Right atrium auricular region (tissue), 2 donors: ENCODE results near the gene CC2D1A. TPM values are rescaled to one million over a fixed set of nuclear protein-coding genes. Genes with fewer than 3 reads are reported as not detected.
A peak's percentile ranks its signal among the peaks of the same experiment; 100 is the strongest.

Experiments
- DNase-seq: peaks from one replicate; pipeline ENCODE4 v3.0.0-alpha.2; 2019; ENCODE audit warnings: low spot score
- H3K27ac ChIP-seq, 2 donors: fragments of 200-600 bp; sonication (generic); 1 replicate in 1 of 2; 2 replicates in 1 of 2; pipeline ENCODE4 v1.5.1; 2016 to 2019
- H3K27me3 ChIP-seq, 2 donors: fragments of 200-600 bp; sonication (generic); one replicate each; pipeline versions ENCODE4 v1.5.1 to v1.6.0; 2017 to 2019
- H3K36me3 ChIP-seq: fragments of 200-600 bp; sonication (generic); one replicate; pipeline ENCODE4 v1.5.1; 2016
- H3K4me1 ChIP-seq, 2 donors: fragments of 200-600 bp; sonication (generic); one replicate each; pipeline versions ENCODE4 v1.5.1 to v1.6.0; 2017 to 2019
- H3K4me3 ChIP-seq, 2 donors: fragments of 200-600 bp; sonication (generic); 1 replicate in 1 of 2; 2 replicates in 1 of 2; pipeline ENCODE4 v1.5.1; 2017 to 2019; ENCODE audit warnings: mild to moderate bottlenecking in 1 of 2, moderate library complexity in 1 of 2
- H3K9me3 ChIP-seq, 2 donors: fragments of 200-600 bp; sonication (generic); one replicate each; pipeline ENCODE4 v1.5.1; 2019
- total RNA-seq, 2 donors: library from RNA; depleted of rRNA; stranded (reverse); fragments of >200 nt; gene quantifications; one replicate each; pipeline ENCODE4 v1.1.0, GENCODE V29; 2016
- TF ChIP-seq, protein P1 (sequence below), 2 donors: fragments of 200-600 bp; sonication (generic); IDR thresholded peaks; one replicate each; pipeline ENCODE4 v1.5.1; 2019; ENCODE audit warnings: antibody characterized with exemption in 2 of 2

Gene CC2D1A
- total RNA-seq, 2 donors from 2014 or later = 16.1 to 22.6 TPM

DNA sequence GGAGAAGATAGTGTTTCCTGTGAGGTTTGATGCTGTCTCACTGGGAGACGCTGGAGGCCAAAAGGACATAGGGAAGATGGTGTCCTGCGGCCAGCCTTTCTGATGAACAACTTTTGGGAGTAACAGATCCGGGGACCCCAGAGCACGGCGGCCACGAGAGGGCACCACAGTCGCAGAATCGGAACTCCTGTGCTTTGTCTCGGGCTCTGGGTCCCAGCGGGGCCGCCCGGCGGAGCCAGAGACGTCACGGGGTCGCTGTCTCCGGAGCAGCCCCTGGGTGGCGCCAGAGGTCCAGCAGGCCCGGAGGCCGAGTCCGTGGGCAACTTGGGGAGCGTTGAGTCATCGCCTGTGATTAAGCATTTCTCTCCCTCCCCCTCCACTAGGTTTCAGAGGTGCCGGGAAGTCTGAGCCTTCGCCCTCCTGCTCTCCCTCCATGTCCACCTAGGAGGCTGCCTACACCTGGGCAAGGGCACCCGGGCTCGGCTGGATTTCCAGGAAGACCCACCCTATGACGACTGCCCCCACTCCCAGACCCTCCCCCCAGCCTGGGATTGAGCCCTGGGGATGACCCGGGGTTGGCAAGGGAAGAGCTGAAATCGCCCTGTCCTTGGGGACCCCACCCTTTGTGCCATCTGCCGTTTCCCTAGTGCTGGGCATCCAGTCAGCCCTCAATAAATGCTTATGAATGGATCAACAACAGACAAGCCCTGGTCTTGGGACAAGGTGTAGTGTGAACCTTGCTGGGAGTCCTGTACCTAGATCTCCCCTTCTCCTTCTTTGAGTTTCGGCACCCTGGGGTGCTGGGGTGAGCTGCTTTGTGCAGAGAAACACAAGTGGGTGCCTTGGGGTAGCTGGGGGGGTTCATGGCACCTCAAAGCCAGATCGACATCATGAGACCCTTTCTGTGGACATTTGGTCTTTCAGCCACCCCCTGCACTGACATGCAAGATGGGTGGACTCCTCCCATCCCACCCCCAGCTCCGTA is 25.6 kb upstream of the CC2D1A start:
- no peaks in the 10 kb centered on the region for H3K27me3 ChIP-seq
- TF ChIP-seq, protein P1, sequence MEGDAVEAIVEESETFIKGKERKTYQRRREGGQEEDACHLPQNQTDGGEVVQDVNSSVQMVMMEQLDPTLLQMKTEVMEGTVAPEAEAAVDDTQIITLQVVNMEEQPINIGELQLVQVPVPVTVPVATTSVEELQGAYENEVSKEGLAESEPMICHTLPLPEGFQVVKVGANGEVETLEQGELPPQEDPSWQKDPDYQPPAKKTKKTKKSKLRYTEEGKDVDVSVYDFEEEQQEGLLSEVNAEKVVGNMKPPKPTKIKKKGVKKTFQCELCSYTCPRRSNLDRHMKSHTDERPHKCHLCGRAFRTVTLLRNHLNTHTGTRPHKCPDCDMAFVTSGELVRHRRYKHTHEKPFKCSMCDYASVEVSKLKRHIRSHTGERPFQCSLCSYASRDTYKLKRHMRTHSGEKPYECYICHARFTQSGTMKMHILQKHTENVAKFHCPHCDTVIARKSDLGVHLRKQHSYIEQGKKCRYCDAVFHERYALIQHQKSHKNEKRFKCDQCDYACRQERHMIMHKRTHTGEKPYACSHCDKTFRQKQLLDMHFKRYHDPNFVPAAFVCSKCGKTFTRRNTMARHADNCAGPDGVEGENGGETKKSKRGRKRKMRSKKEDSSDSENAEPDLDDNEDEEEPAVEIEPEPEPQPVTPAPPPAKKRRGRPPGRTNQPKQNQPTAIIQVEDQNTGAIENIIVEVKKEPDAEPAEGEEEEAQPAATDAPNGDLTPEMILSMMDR (IDR thresholded peaks at IDR 0.05) = peak; percentile 98 to 100
- H3K9me3 ChIP-seq = no peaks in the 10 kb centered on the region
- no peaks in the 10 kb centered on the region for H3K36me3 ChIP-seq
- DNase-seq = peak; percentile 99
- H3K27ac ChIP-seq = peak overlapping the region; percentile 63 to 82
- H3K4me3 ChIP-seq = peak overlapping the region in 1 of 2 donors; percentile 35
- peaks cover 0 to 22% of the 10 kb centered on the region in 2 donors for H3K4me1 ChIP-seq

DNA sequence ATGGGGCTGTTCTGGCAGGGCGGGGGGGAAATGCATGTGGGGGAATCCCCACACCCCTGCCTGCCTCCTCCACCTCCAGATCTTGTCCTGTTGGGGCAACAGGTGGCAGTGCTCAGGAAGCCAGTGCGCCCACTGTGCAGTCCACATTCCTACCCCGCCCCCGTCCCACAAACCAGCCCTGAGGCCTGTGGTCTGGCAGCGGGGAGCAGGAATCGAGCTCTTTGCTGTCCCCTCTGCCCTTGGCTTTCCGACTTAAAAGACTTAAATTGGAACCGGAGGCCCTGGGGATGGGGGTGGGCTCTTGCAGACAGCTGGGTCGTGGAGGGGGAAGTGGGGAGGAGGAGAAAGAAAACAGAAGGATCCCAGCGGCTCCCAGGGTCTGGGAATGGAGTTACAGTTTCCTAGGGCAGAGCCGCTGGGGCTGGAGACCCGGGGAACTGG is 24.7 kb upstream of the CC2D1A start:
- no peaks in the 10 kb centered on the region for H3K36me3 ChIP-seq
- peaks cover 0 to 22% of the 10 kb centered on the region in 2 donors for H3K4me1 ChIP-seq
- H3K4me3 ChIP-seq = no peak overlapping the region
- no peaks in the 10 kb centered on the region for H3K9me3 ChIP-seq
- H3K27me3 ChIP-seq = no peaks in the 10 kb centered on the region
- TF ChIP-seq, protein P1 (IDR thresholded peaks at IDR 0.05) = no peak
- peak overlapping the region in 1 of 2 donors; percentile 82 for H3K27ac ChIP-seq
- no peak for DNase-seq

DNA sequence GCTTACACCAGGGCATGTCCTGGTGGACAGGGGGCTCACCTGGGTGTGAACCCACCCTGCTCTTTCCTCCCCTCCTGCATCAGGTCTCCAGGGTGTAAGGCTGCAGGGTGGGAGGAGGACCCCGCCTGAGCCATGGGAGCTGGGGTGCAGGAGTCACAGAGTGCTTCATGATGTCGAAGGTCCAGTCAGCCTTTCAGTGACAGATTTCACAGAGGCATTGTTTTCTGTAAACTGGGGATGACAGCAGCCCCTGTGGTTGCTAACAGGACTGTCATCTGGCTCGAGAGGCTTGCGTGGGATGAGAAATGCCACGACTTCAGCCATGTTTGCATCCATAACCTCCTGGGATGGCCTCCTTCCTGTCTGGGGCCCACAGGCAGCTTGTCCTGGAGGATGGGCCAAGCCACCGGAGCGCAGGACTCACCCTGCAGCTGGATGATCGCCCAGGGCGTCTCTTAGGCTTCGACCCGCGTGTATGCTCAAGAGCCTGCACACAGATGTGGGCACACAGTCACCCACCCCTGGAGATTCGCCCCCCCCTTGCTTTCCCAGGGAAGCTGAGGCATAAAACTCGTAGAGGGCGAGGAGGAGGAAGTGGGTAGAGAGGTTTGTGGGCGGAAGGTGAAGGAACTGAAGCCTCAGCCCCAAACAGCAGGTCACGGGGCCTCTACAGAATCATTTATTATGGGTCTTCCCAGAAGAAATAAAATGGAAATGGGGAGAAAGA is 24.1 kb upstream of the CC2D1A start:
- Histone ChIP-seq H3K4me3 (no peak overlapping the region), H3K9me3 (no peaks in the 10 kb centered on the region), H3K4me1 (peaks cover 0 to 22% of the 10 kb centered on the region in 2 donors), H3K36me3 (no peaks in the 10 kb centered on the region), H3K27me3 (no peaks in the 10 kb centered on the region), H3K27ac (peak overlapping the region; percentile 16 to 82)
- TF ChIP-seq, protein P1 (IDR thresholded peaks at IDR 0.05) = no peak
- no peak for DNase-seq

DNA sequence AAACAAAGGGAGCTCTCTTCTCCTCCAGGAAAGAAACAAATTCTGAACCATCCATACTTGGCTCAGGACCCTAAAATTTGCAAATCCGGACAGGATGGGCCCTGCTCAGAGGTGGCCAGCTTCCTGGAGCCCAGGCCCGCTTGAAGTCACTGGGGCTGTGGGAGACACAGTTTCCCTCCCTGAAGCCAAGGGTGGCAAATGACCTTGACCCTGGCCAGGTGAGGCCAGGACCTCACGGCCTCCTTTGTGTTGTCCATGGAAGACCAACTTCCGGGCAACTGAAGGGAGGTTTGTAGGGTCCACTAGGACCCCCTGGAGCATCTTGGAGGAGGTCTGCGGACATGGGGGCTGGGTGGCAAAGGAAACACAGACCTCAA is 23.6 kb upstream of the CC2D1A start:
- Histone ChIP-seq H3K36me3 (no peaks in the 10 kb centered on the region), H3K27ac (no peak overlapping the region), H3K9me3 (no peaks in the 10 kb centered on the region), H3K4me1 (peaks cover 0 to 22% of the 10 kb centered on the region in 2 donors), H3K4me3 (no peak overlapping the region), H3K27me3 (no peaks in the 10 kb centered on the region)
- TF ChIP-seq, protein P1 (IDR thresholded peaks at IDR 0.05) = no peak
- no peak for DNase-seq

DNA sequence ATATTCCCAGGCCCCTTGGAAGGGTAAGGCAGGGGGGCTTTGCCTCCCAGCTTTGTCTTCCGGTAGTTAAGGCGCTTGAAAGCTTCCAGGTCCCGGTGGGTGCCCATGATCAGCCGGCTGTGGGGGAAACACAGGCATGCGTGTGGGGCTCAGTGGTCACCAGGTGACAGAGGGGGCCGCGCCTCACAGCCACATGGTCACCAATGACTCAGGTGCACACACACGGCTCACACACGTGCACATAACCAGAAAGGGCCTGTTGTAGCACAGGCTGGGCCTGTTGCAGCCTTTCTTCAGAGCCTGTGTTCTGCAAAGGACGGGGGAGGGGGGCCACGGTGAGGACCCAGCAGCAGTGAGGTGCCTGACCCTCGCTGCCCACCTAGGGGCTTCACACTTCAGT is 23.2 kb upstream of the CC2D1A start:
- H3K27ac ChIP-seq = no peak overlapping the region
- TF ChIP-seq, protein P1 (IDR thresholded peaks at IDR 0.05) = no peak
- H3K27me3 ChIP-seq = no peaks in the 10 kb centered on the region
- H3K9me3 ChIP-seq = no peaks in the 10 kb centered on the region
- no peaks in the 10 kb centered on the region for H3K36me3 ChIP-seq
- no peak overlapping the region for H3K4me3 ChIP-seq
- no peak for DNase-seq
- peaks cover 0 to 22% of the 10 kb centered on the region in 2 donors for H3K4me1 ChIP-seq
